Non-pigmented ciliary epithelial cell (primary cell): Measurements from ENCODE around the gene GRIN3A.

ENCODE experiments used
- DNase-seq: peaks from one replicate; pipeline ENCODE4 v3.0.0-alpha.2; 2010; ENCODE audit warnings: low read depth

The GRIN3A gene

GRCh38 chr9:101705135-101705661 is 33.2 kb downstream of the GRIN3A start:
- no peak for DNase-seq

- DNase-seq = no peak
Observed at GRCh38 chr9:101702257-101702656, 36.2 kb downstream of the GRIN3A start.

- DNase-seq = no peak
Observed at GRCh38 chr9:101693546-101694336, 44.7 kb downstream of the GRIN3A start.

GRCh38 chr9:101691657-101692056 is 46.8 kb downstream of the GRIN3A start:
- DNase-seq = no peak

GRCh38 chr9:101689039-101689438 is 49.4 kb downstream of the GRIN3A start:
- DNase-seq = no peak

- no peak for DNase-seq
Observed at GRCh38 chr9:101684665-101685064, 53.8 kb downstream of the GRIN3A start.

GRCh38 chr9:101683236-101683635 is 55.2 kb downstream of the GRIN3A start:
- DNase-seq = no peak

- no peak for DNase-seq
Observed at GRCh38 chr9:101677861-101678260, 60.6 kb downstream of the GRIN3A start.

- DNase-seq = no peak
Observed at GRCh38 chr9:101675341-101675740, 63.1 kb downstream of the GRIN3A start.

- no peak for DNase-seq
Observed at GRCh38 chr9:101674165-101674564, 64.3 kb downstream of the GRIN3A start.

- DNase-seq = no peak
Observed at GRCh38 chr9:101673642-101674041, 64.8 kb downstream of the GRIN3A start.

- DNase-seq = no peak
Observed at GRCh38 chr9:101671567-101671966, 66.9 kb downstream of the GRIN3A start.

GRCh38 chr9:101668421-101668820 is 70.0 kb downstream of the GRIN3A start:
- DNase-seq = no peak

GRCh38 chr9:101664453-101664852 is 74.0 kb downstream of the GRIN3A start:
- DNase-seq = no peak

- no peak for DNase-seq
Observed at GRCh38 chr9:101652601-101653175, 85.8 kb downstream of the GRIN3A start.

- DNase-seq = no peak
Observed at GRCh38 chr9:101650142-101650541, 88.3 kb downstream of the GRIN3A start.

GRCh38 chr9:101648493-101648892 is 90.0 kb downstream of the GRIN3A start:
- DNase-seq = no peak

GRCh38 chr9:101639785-101640665 is 98.4 kb downstream of the GRIN3A start:
- peak; percentile 1 for DNase-seq

- no peak for DNase-seq
Observed at GRCh38 chr9:101639311-101639710, 99.1 kb downstream of the GRIN3A start.

GRCh38 chr9:101636247-101636646 is 102.2 kb downstream of the GRIN3A start:
- DNase-seq = no peak

GRCh38 chr9:101635473-101635872 is 103.0 kb downstream of the GRIN3A start:
- DNase-seq = no peak

- DNase-seq = no peak
Observed at GRCh38 chr9:101634741-101635409, 103.6 kb downstream of the GRIN3A start.
